HG03045 (cell line): ENCODE measurements around the gene FASTKD3.

ENCODE experiments used
- ATAC-seq: cut with Tn5 transposase; IDR thresholded peaks from one replicate; pipeline ENCODE4 v1.9.1; 2021; ENCODE audit warnings: mild to moderate bottlenecking, moderate library complexity; ENCODE audit not compliant: unreplicated experiment

Gene FASTKD3

GRCh38 chr5:7850395-7851239, 18.2 kb downstream of the FASTKD3 start, which contains the start of gene CFAP90:
CFAP90 (minus strand) TSS chr5:7851133; CDS start chr5:7851021, 112 bp downstream.
- no peak for ATAC-seq

GRCh38 chr5:7849681-7850394, 19.0 kb downstream of the FASTKD3 start:
- ATAC-seq = no peak

GRCh38 chr5:7848296-7848695, 20.5 kb downstream of the FASTKD3 start:
- no peak for ATAC-seq

GRCh38 chr5:7846327-7846726, 22.5 kb downstream of the FASTKD3 start:
- ATAC-seq = no peak

- no peak for ATAC-seq
Observed at GRCh38 chr5:7845557-7845956, 23.3 kb downstream of the FASTKD3 start.

GRCh38 chr5:7844901-7845300, 23.9 kb downstream of the FASTKD3 start:
- ATAC-seq = no peak

GRCh38 chr5:7842531-7842930, 26.3 kb downstream of the FASTKD3 start:
- no peak for ATAC-seq

- ATAC-seq = no peak
Observed at GRCh38 chr5:7837403-7837802, 31.4 kb downstream of the FASTKD3 start.

GRCh38 chr5:7834982-7835381, 33.8 kb downstream of the FASTKD3 start:
- ATAC-seq = no peak

GRCh38 chr5:7828269-7828668, 40.6 kb downstream of the FASTKD3 start:
- no peak for ATAC-seq

- ATAC-seq = no peak
Observed at GRCh38 chr5:7827610-7828009, 41.2 kb downstream of the FASTKD3 start.

GRCh38 chr5:7825630-7826029, 43.2 kb downstream of the FASTKD3 start:
- no peak for ATAC-seq

GRCh38 chr5:7824995-7825394, 43.8 kb downstream of the FASTKD3 start:
- ATAC-seq = no peak

- ATAC-seq = no peak
Observed at GRCh38 chr5:7823594-7823993, 45.2 kb downstream of the FASTKD3 start.

GRCh38 chr5:7822449-7822848, 46.4 kb downstream of the FASTKD3 start:
- ATAC-seq = no peak

GRCh38 chr5:7816535-7816901, 52.3 kb downstream of the FASTKD3 start:
- ATAC-seq = peak; percentile 20

GRCh38 chr5:7815892-7816534, 52.8 kb downstream of the FASTKD3 start:
- ATAC-seq = peak; percentile 93

GRCh38 chr5:7814816-7815215, 54.0 kb downstream of the FASTKD3 start:
- no peak for ATAC-seq

- no peak for ATAC-seq
Observed at GRCh38 chr5:7813576-7813975, 55.3 kb downstream of the FASTKD3 start.

GRCh38 chr5:7813007-7813406, 55.8 kb downstream of the FASTKD3 start:
- no peak for ATAC-seq

- no peak for ATAC-seq
Observed at GRCh38 chr5:7811715-7812114, 57.1 kb downstream of the FASTKD3 start.
